EH (cell line): ENCODE measurements around the gene SELENOF.
"Not testable (repeated sequence)": the region's sequence is repeated elsewhere in the genome, so short reads cannot be mapped to it uniquely, and the experiment has no call there.

ENCODE experiments used
- DNase-seq: peaks from one replicate; pipeline ENCODE4 v3.0.0-alpha.2; 2015; ENCODE audit warnings: low read depth

The SELENOF gene

GRCh38 chr1:86856196-86856595 is 57.7 kb downstream of the SELENOF start:
- DNase-seq = no peak

- DNase-seq = no peak
Observed at GRCh38 chr1:86854352-86854751, 59.6 kb downstream of the SELENOF start.

- DNase-seq = no peak
Observed at GRCh38 chr1:86852782-86853408, 61.0 kb downstream of the SELENOF start.

GRCh38 chr1:86852289-86852688 is 61.6 kb downstream of the SELENOF start:
- DNase-seq = no peak

- no peak for DNase-seq
Observed at GRCh38 chr1:86849756-86850155, 64.2 kb downstream of the SELENOF start.

- no peak for DNase-seq
Observed at GRCh38 chr1:86848654-86849053, 65.3 kb downstream of the SELENOF start.

GRCh38 chr1:86846164-86846647 is 67.7 kb downstream of the SELENOF start:
- DNase-seq = peak; percentile 91

GRCh38 chr1:86845514-86845913 is 68.4 kb downstream of the SELENOF start:
- DNase-seq = no peak

- DNase-seq = no peak
Observed at GRCh38 chr1:86841116-86841515, 72.8 kb downstream of the SELENOF start.

GRCh38 chr1:86833461-86834215 is 80.3 kb downstream of the SELENOF start:
- peak; percentile 85 for DNase-seq

GRCh38 chr1:86832433-86832832 is 81.5 kb downstream of the SELENOF start:
- no peak for DNase-seq

- DNase-seq = peak; percentile 11
Observed at GRCh38 chr1:86829321-86829720, 84.6 kb downstream of the SELENOF start.

- DNase-seq = no peak
Observed at GRCh38 chr1:86828024-86828423, 85.9 kb downstream of the SELENOF start.

- no peak for DNase-seq
Observed at GRCh38 chr1:86826856-86827255, 87.1 kb downstream of the SELENOF start.

GRCh38 chr1:86825319-86825718 is 88.6 kb downstream of the SELENOF start:
- DNase-seq = peak; percentile 81

GRCh38 chr1:86823821-86824500 is 90.0 kb downstream of the SELENOF start:
- DNase-seq = no peak

GRCh38 chr1:86823386-86823785 is 90.5 kb downstream of the SELENOF start:
- no peak for DNase-seq

GRCh38 chr1:86822459-86822858 is 91.5 kb downstream of the SELENOF start:
- DNase-seq = no peak

GRCh38 chr1:86821956-86822355 is 92.0 kb downstream of the SELENOF start:
- no peak for DNase-seq

GRCh38 chr1:86819970-86820369 is 94.0 kb downstream of the SELENOF start:
- not testable (repeated sequence) for DNase-seq

- DNase-seq = not testable (repeated sequence)
Observed at GRCh38 chr1:86817246-86817826, 96.6 kb downstream of the SELENOF start.

- DNase-seq = not testable (repeated sequence)
Observed at GRCh38 chr1:86814118-86814517, 99.8 kb downstream of the SELENOF start.
